EH (cell line): ENCODE results near the gene CYFIP1.
"Not testable (repeated sequence)": the region's sequence is repeated elsewhere in the genome, so short reads cannot be mapped to it uniquely, and the experiment has no call there.

Experiments
- DNase-seq: peaks from one replicate; pipeline ENCODE4 v3.0.0-alpha.2; 2015; ENCODE audit warnings: low read depth

Gene CYFIP1

GRCh38 chr15:22980189-22981050 is at the start of gene CYFIP1:
Gene CYFIP1, minus strand, starts transcription at chr15:22980368. Its CDS starts 33,083 bp downstream, at chr15:22947285.
- DNase-seq: peak; percentile 89

- DNase-seq: no peak
Measured at GRCh38 chr15:23026218-23026617, 46.0 kb upstream of the CYFIP1 start.

GRCh38 chr15:23022156-23022555 is 42.0 kb upstream of the CYFIP1 start:
- no peak for DNase-seq

DNA sequence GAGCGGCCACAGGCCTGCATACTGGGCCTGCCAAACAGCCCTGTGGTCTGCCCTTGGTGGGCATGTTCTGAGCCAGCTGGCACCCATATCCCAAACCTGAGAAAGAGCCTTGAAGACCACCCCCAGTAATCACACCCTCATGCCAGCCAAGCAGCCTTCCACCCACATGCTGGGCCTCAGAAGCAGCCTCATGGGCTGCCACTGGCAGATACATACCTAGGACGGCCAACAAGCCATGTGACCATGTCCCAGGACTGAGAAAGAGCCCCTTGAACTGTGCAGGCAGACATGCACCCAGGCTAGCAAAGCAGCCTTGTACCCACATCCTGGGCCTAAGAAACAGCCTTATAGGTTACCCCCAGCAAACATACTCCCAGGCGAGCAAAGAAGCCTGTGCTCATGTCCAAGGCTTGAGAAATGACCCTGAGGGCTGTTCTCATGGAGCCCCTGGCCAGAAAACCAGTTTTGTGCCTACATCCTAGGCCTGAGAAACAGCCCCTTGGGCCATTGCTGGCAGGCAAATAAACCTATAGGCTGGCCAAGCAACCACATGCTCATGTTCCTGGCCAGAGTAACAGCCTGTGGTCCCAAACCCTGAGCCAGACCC is 34.3 kb upstream of the CYFIP1 start:
- DNase-seq: no peak

GRCh38 chr15:23013681-23014080 is 33.5 kb upstream of the CYFIP1 start:
- no peak for DNase-seq

GRCh38 chr15:23012616-23013015 is 32.4 kb upstream of the CYFIP1 start:
- not testable (repeated sequence) for DNase-seq

GRCh38 chr15:23003736-23004135 is 23.6 kb upstream of the CYFIP1 start:
- no peak for DNase-seq

- DNase-seq: no peak
Measured at GRCh38 chr15:23002920-23003319, 22.8 kb upstream of the CYFIP1 start.

- no peak for DNase-seq
Measured at GRCh38 chr15:22995795-22996194, 15.6 kb upstream of the CYFIP1 start.

- DNase-seq: no peak
Measured at GRCh38 chr15:22992024-22992326, 11.8 kb upstream of the CYFIP1 start.

GRCh38 chr15:22989576-22990477 is 9.7 kb upstream of the CYFIP1 start:
- DNase-seq: peak; percentile 15

GRCh38 chr15:22988811-22989210 is 8.6 kb upstream of the CYFIP1 start:
- no peak for DNase-seq

GRCh38 chr15:22981931-22982330 is 1.8 kb upstream of the CYFIP1 start:
- not testable (repeated sequence) for DNase-seq

DNA sequence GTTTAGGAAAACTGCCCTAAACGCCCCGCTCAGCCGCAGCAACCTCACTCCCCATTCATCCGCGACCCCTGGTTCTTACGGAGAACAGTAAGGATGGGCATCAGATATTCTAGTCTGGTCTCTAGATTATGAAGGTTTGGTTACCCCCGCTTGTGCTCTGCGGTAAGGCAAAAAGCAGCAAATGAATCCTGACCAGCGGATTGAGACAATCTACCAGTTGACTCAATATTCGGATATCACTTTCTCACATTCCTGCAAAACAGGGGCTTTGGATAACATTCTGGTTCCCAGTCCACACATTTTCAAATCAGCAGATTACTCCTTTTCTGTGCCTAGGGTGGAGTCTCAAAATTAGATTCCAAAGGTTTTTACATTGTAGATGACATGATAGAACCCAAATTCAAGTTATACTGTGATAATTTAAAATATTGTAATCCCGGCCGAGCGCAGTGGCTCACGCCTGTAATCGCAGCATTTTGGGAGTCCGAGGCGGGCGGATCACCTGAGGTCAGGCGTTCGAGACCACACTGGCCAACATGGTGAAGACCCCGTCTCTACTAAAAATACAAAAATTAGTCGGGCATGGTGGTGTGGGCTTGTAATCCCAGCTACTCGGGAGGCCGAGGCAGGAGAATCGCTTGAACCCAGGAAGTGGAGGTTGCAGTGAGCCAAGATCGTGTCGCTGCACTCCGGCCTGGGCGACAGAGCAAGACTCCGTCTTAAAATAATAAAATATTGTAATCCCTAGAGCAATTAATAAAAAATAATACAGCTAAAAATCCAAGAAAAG is 1.1 kb upstream of the CYFIP1 start:
- DNase-seq: no peak

DNA sequence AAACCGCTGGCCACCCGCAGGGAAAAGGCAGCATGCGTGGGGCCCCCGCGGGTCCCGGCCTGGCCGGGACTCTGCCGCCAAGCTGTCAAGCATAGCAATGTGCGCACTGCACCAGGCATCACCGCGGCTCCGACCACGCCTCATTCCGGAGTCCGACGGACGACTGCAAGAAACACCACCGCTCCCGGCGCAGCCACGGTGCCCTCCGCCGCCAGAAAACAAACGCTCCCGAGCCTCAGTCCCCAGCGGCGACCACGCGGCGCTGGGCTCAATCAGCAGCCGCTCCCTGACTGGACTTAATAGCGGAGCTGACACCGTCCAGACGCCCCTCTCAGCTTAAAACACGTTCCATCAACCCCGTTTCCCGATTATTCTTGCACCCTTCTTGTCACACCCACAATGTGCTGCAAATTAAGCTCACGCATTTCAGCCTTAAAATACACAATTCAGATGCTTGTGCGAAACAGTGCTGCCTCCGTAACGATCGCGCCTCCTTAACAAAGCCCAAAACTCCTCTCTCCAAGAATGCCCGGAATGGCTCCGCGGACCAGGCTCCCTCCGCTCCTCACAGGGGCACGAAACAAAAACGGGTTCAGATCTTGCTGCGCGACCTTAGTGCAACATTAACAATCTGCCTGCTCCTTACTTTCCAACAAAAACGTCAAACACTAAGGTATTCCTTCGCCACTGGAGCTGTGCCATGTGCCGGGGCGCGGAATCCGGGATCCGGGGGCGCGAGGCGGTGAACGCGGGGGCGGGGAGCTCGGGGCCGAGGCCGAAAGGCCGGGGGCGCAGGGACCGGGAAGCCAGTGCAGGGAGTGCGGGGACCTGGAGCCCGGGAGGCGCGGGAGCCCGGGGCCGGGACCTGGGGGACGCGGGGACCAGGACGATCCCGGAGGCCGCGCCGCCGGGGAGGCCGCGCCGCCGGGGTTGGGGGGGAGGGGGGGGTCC is 655 bp downstream of the CYFIP1 start:
- peak; percentile 63 for DNase-seq

DNA sequence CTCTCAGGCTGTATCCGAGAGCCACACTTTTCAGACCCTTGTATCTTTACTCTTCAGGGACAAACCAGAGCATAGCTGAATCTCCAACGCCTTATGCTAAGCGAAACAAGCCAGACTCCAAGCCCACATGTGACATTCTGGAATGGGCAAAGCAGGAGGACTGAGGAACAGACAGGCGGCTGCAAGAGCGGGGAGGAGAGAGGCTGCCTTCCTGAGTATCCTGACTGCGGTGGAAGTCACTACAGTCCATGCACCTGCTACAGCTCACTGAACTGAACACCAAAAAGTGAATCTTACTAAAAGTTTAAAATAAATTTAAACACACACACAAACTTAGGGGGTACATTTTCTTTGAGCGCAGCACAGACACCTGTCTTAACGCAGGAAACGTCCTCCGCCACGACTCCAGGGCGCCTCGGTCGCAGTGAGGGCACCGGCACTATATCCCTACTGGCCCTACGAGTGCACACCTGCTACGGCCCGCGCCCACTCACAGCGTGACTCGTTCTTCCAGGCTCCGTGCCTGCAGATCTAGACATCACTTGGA is 1.4 kb downstream of the CYFIP1 start:
- no peak for DNase-seq

- no peak for DNase-seq
Measured at GRCh38 chr15:22974745-22975144, 5.4 kb downstream of the CYFIP1 start.

DNA sequence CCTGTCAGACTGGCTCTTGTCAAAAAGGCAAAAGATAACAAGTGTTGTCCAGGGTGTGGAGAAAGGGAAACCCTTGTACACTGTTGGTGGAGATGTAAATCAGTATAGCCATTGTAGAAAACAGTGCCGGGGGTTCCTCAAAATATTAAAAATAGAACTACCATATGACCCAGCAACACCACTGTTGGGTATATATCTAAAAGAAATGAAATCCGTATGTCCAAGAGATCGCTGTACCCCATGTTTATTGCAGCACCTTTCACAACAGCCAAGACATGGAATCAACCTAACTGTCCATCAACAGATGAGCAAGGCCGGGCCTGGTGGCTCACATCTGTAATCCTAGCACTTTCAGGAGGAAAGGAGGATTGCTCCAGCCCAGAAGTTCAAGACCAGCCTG is 6.2 kb downstream of the CYFIP1 start:
- DNase-seq: no peak

DNA sequence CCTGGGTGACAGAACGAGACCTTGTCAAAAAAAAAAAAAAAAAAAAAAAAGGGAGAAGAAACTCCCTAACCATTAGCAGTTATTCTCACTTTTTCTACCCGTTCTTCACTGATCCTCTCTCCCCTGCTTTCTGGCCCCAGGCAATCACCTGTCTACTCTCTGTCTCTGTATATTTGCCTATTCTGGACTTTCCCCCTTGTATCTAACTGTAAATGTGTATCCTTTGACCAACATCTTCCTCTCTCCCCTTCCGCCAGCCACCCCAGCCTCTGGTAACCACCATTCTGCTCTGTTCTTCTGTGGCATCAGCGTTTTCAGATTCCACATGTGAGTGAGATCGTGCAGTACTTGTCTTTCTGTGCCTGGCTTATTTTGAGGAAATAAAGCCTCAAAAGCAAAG is 6.9 kb downstream of the CYFIP1 start:
- DNase-seq: no peak

- no peak for DNase-seq
Measured at GRCh38 chr15:22969489-22969888, 10.7 kb downstream of the CYFIP1 start.
